NT2/D1 (cell line): ENCODE results near the gene CLEC11A.

Source experiments
- SUZ12 ChIP-seq: IDR thresholded peaks from 2 replicates; pipeline ENCODE4 v1.6.1; 2011; ENCODE audit not compliant: insufficient read length, insufficient read depth; ENCODE audit errors: extremely low read depth
- YY1 ChIP-seq: IDR thresholded peaks from 2 replicates; pipeline ENCODE4 v1.6.1; 2011; ENCODE audit not compliant: insufficient read length, insufficient read depth
- ZNF274 ChIP-seq: IDR thresholded peaks from 2 replicates; pipeline ENCODE4 v1.6.1; 2011; ENCODE audit warnings: mild to moderate bottlenecking, low read depth, low read length

GRCh38 chr19:50717891-50718254 is 5.3 kb upstream of the CLEC11A start:
- TF ChIP-seq ZNF274 (no peak), YY1 (no peak), SUZ12 (no peak)
